Prostate gland (tissue), 2 donors: ENCODE measurements around the gene ASPSCR1.

ENCODE experiments used
- CTCF ChIP-seq, 4 experiments: fragments of 200-600 bp in 2 of 4; fragments of 450-650 bp in 2 of 4; sonication (generic) in 2 of 4; IDR thresholded peaks; 1 replicate in 3 of 4; 2 replicates in 1 of 4; pipeline ENCODE4 v1.5.1; 2016 to 2019; ENCODE audit warnings: antibody characterized with exemption in 4 of 4, mild to moderate bottlenecking in 2 of 4, moderate library complexity in 2 of 4
- POLR2A ChIP-seq: fragments of 450-650 bp; IDR thresholded peaks from one replicate; pipeline ENCODE4 v1.6.1; 2016; ENCODE audit warnings: antibody characterized with exemption, mild to moderate bottlenecking
- POLR2AphosphoS5 ChIP-seq: sonication (generic); formaldehyde crosslinking; IDR thresholded peaks from one replicate; pipeline ENCODE4 v1.6.1; 2017; ENCODE audit warnings: antibody characterized with exemption

- TF ChIP-seq CTCF (IDR thresholded peaks at IDR 0.05), result no peak
- TF ChIP-seq POLR2A, result no peak
- no peak for TF ChIP-seq POLR2AphosphoS5
Measured at GRCh38 chr17:81933178-81933699, 44.2 kb upstream of the ASPSCR1 start.
